ENCODE measurements around the gene CCSER2.
A peak's percentile ranks its signal among the peaks of the same experiment; 100 is the strongest.

CCSER2 gene

DNA sequence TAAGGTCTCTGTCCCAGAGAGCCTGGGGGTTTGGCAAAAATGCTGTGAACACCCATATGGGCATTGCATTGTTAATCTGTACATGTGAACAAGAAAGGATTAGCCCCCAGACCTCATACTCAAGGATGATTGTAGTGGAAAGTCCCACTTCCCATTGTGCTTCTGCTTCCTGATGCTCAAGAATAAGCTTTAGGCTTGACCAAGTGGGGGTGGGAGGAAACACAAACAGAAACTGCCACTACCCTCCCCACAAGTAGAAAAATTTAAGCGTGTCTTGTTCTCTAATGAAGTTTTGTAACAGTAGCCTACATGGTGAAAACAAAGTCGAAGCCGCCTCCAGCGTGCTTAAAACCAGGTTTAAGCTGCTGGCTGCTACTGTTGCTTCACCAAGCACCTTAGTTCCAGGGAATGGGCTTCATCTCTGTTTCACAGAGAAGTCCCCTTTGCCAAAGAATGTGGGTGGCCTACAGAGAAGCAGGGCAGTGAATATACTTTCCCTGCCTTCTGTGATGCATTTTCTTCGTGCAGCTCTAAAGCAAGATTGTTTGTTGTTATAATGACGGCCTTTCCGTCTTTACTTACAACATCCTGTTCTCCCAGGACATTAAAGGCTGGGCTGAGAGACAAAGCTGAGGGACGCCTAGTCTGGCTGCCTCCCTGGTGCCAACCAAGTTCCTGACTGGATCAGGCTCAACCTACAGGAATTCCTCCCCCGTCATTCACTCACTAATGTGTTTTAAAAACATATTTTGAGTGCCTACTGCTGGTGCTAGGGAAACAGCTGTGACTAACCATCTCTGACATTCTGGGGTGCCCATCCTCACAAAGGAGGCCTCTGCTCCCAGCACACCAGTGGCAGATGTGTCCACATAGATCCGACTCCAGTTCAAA is 32.1 kb upstream of the CCSER2 start:
- Histone ChIP-seq H3K36me3 (replicated peaks) (no peaks in the 10 kb centered on the region), H3K4me3 (ENCODE audit: low read depth, low read length) (no peak overlapping the region), H3K27ac (peak overlapping the region; percentile 78), H3K27me3 (replicated peaks) (no peaks in the 10 kb centered on the region)
- TF ChIP-seq CTCF (IDR thresholded peaks at IDR 0.05; ENCODE audit: low read depth, low read length, missing control alignments), result no peak
- in situ Hi-C loops (cut with HindIII; ENCODE audit: low pct_ligation_motif_present, low sequenced_read_pairs), result no loop called here
- DNase-seq, result peak; percentile 82

DNA sequence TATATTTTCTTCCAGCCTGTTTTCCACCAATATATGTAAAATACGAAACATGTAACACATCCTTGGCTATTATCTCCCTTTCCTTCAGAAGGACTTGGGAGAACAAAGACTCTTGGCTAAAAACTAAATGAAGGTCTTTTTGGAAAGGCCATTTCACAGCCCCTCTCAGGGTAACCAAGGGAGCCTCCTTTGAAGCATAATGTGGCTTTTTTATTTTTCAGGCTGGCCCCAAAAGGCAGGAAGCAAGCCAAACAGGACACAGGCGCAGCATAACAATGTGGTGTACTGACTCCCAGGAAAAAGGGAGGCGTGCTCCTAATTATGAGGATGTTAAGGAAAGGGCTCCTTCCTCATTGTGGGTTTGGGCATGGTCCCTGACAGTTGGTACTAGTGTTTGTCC is 30.3 kb upstream of the CCSER2 start:
- Histone ChIP-seq H3K27me3 (replicated peaks) (no peaks in the 10 kb centered on the region), H3K27ac (no peak overlapping the region), H3K36me3 (replicated peaks) (no peaks in the 10 kb centered on the region), H3K4me3 (ENCODE audit: low read depth, low read length) (no peak overlapping the region)
- in situ Hi-C loops (cut with HindIII; ENCODE audit: low pct_ligation_motif_present, low sequenced_read_pairs), result no loop called here
- no peak for TF ChIP-seq CTCF (IDR thresholded peaks at IDR 0.05; ENCODE audit: low read depth, low read length, missing control alignments)
- no peak for DNase-seq

DNA sequence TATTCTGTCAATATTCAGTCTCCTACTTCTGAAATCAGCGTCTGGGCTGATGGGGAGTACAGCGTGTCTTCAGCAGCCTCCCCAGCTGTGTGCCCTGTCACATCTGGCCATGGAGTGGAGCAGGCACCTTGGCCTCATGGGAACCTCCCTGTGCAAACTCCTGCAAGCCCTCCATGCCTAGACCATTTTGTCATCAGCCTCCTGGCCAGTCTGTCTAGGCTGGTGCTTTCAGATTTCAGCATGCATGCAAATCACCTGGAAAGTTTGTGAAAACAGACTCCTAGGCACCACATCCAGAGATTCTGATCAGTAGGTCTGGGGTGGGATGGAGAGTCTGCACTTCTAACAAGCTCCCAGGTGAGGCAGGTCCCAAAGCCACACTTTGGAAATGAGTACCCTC is 26.2 kb upstream of the CCSER2 start:
- H3K27ac ChIP-seq, result no peak overlapping the region
- no peak overlapping the region for H3K4me3 ChIP-seq (ENCODE audit: low read depth, low read length)
- in situ Hi-C loops (cut with HindIII; ENCODE audit: low pct_ligation_motif_present, low sequenced_read_pairs), result no loop called here
- DNase-seq, result no peak
- no peaks in the 10 kb centered on the region for H3K36me3 ChIP-seq (replicated peaks)
- no peak for TF ChIP-seq CTCF (IDR thresholded peaks at IDR 0.05; ENCODE audit: low read depth, low read length, missing control alignments)
- H3K27me3 ChIP-seq (replicated peaks), result no peaks in the 10 kb centered on the region

DNA sequence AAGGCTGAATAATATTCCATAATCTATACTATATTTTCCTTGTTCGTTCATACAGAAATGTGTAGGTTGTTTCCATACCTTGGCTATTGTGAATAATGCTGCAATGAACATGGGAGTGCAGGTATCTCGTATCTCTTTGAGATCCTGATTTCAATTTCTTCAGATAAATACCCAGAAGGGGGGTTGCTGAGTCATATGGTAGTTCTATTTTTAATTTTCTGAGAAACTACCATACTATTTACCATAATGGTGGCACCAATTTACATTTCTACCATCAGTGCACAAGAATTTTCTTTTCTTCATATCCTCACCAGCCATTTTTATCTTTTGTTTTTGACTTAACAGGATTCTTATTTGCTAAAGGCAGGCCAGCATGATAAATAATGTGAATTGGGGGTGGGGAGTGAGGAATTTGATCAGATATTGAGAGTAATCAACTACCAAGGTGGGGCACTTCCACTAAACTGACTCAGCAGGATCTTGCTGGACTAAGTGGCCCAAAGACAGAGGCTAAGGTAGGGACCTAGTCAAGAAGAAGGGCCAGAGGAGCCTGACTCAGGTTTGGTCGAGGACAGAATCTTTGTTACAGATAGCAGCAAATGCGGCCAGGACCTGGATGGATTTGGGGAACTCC is 21.5 kb upstream of the CCSER2 start:
- Histone ChIP-seq H3K27ac (no peak overlapping the region), H3K36me3 (replicated peaks) (no peaks in the 10 kb centered on the region), H3K4me3 (ENCODE audit: low read depth, low read length) (no peak overlapping the region), H3K27me3 (replicated peaks) (no peaks in the 10 kb centered on the region)
- no peak for DNase-seq
- in situ Hi-C loops (cut with HindIII; ENCODE audit: low pct_ligation_motif_present, low sequenced_read_pairs), result no loop called here
- TF ChIP-seq CTCF (IDR thresholded peaks at IDR 0.05; ENCODE audit: low read depth, low read length, missing control alignments), result no peak

DNA sequence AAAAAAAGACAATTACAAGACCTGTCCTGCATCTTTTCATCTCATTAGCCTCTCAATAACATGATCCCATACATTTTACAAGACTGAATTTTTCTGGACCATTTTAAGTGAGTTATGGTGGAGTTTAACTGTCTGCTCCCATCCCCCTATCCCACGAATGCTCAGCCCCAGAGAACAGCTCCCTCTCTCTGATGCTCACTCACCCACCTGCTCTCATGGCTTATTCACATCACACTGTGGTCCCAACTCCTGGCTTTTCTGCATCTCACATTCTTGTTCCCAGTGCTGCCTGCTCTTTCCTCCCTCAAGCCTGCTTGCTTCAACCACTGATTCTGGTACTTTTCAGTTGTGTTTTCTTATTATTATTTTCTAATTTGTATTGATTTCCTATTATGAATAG is 20.4 kb upstream of the CCSER2 start:
- no peak overlapping the region for H3K4me3 ChIP-seq (ENCODE audit: low read depth, low read length)
- peak overlapping the region; percentile 76 for H3K27ac ChIP-seq
- H3K27me3 ChIP-seq (replicated peaks), result no peaks in the 10 kb centered on the region
- in situ Hi-C loops (cut with HindIII; ENCODE audit: low pct_ligation_motif_present, low sequenced_read_pairs), result no loop called here
- no peak for TF ChIP-seq CTCF (IDR thresholded peaks at IDR 0.05; ENCODE audit: low read depth, low read length, missing control alignments)
- no peak for DNase-seq
- H3K36me3 ChIP-seq (replicated peaks), result no peaks in the 10 kb centered on the region

Data from brain microvascular endothelial cell (primary cell).